Esophagus squamous epithelium (tissue), 5 donors: ENCODE data around the gene WDHD1. TPM values are rescaled to one million over a fixed set of nuclear protein-coding genes. Genes with fewer than 3 reads are reported as not detected.

ENCODE experiments used
- DNase-seq: peaks from one replicate; lab custom pipeline; 2025; lab: John Stamatoyannopoulos, UW
- H3K27ac ChIP-seq, 4 donors: fragments of 200-600 bp; sonication (generic); one replicate each; pipeline ENCODE4 v1.5.1; 2016 to 2019; ENCODE audit warnings: mild to moderate bottlenecking in 1 of 4
- H3K27me3 ChIP-seq, 4 donors: fragments of 200-600 bp; sonication (generic); 1 replicate in 3 of 4; 2 replicates in 1 of 4; pipeline versions ENCODE4 v1.5.1 to v1.6.0; 2017 to 2021; ENCODE audit warnings: antibody characterized with exemption in 1 of 4
- H3K36me3 ChIP-seq, 3 donors: fragments of 200-600 bp; sonication (generic); one replicate each; pipeline ENCODE4 v1.5.1; 2016 to 2019
- H3K4me1 ChIP-seq, 3 donors: fragments of 200-600 bp; sonication (generic); one replicate each; pipeline ENCODE4 v1.5.1; 2017 to 2019
- H3K4me3 ChIP-seq, 4 donors: fragments of 200-600 bp; sonication (generic); 1 replicate in 3 of 4; 2 replicates in 1 of 4; pipeline ENCODE4 v1.5.1; 2016 to 2019; ENCODE audit warnings: mild to moderate bottlenecking in 2 of 4, moderate library complexity in 1 of 4
- H3K9me3 ChIP-seq, 3 donors: fragments of 200-600 bp; sonication (generic); one replicate each; pipeline ENCODE4 v1.5.1; 2016 to 2019
- POLR2A ChIP-seq, 4 donors: fragments of 450-650 bp; IDR thresholded peaks; one replicate each; pipeline ENCODE4 v1.6.1; 2017; ENCODE audit warnings: antibody characterized with exemption in 4 of 4, mild to moderate bottlenecking in 4 of 4, moderate library complexity in 3 of 4
- WGBS, 2 donors: methylation state at CpG; one replicate each; pipeline ENCODE4 v1.1.5; 2018; 5-methylcytosine and 5-hydroxymethylcytosine counted together
- intact Hi-C: fragments of 100-400 bp; cut with DNase I; formaldehyde crosslinking; loops from one replicate; pipeline ENCODE4 v1.15.0; 2022
- total RNA-seq, 4 donors: library from RNA; depleted of rRNA; stranded (reverse); fragments of >200 nt; gene quantifications; one replicate each; pipeline ENCODE4 v1.1.0, GENCODE V29; 2016
- TF ChIP-seq, protein P1 (sequence below), 6 experiments: fragments of 450-650 bp in 4 of 6; fragments of 200-600 bp in 2 of 6; sonication (generic) in 2 of 6; IDR thresholded peaks; one replicate each; pipeline ENCODE4 v1.5.1; 2016 to 2019; ENCODE audit warnings: antibody characterized with exemption in 6 of 6, mild to moderate bottlenecking in 4 of 6, moderate library complexity in 4 of 6
- donor health status: DM: yes; HTN: yes; CAD: no.

WDHD1 gene
- total RNA-seq, 4 donors from 2014 or later: 0.80 to 7.0 (median 5.0) TPM

DNA sequence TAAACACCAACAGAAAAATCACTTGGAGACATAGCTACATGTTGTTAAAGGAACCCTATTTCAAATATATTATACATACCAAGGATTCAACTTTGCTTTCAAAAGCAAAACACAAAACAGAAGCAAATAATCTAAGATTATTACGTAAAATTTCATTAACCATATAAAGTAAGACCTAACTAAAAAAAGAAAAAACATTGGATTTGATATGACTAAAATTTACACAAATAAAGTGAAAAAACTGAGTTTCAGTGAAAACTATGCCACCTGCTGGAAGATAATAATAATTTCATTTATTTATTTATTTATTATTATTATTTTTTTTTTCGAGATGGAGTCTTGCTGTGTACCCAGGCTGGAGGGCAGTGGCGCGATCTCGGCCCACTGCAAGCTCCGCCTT lies 45.2 kb downstream of the WDHD1 start:
- intact Hi-C loops: no loop called here
- no peak for DNase-seq

DNA sequence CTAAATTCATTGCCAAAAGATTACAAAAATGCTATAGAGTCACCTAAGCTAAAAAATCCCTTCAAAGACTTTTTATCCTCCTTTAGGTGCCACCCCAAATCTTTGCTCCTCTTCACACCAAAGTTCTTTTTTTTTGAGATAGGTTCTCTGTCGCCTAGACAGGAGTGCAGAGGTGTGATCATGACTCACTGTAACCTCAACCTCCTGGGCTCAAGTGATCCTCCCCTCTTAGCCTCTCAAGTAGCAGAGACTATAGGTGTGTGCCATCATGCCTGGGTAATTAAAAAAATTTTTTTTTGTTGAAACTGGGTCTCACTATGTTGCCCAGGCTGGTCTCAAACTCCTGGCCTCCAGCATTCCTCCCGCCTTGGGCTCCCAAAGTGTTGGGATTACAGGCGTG lies 47.9 kb downstream of the WDHD1 start:
- no peak for TF ChIP-seq POLR2A (IDR thresholded peaks at IDR 0.05)
- TF ChIP-seq, protein P1, sequence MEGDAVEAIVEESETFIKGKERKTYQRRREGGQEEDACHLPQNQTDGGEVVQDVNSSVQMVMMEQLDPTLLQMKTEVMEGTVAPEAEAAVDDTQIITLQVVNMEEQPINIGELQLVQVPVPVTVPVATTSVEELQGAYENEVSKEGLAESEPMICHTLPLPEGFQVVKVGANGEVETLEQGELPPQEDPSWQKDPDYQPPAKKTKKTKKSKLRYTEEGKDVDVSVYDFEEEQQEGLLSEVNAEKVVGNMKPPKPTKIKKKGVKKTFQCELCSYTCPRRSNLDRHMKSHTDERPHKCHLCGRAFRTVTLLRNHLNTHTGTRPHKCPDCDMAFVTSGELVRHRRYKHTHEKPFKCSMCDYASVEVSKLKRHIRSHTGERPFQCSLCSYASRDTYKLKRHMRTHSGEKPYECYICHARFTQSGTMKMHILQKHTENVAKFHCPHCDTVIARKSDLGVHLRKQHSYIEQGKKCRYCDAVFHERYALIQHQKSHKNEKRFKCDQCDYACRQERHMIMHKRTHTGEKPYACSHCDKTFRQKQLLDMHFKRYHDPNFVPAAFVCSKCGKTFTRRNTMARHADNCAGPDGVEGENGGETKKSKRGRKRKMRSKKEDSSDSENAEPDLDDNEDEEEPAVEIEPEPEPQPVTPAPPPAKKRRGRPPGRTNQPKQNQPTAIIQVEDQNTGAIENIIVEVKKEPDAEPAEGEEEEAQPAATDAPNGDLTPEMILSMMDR (IDR thresholded peaks at IDR 0.05): no peak

More for the DNA sequence above, 45.2 kb downstream of the WDHD1 start:
- Histone ChIP-seq H3K36me3 (peaks cover 0 to 6% (median 0%) of the 10 kb centered on the region in 3 donors), H3K9me3 (no peaks in the 10 kb centered on the region), H3K27ac (no peak overlapping the region), H3K4me3 (no peak overlapping the region), H3K27me3 (no peaks in the 10 kb centered on the region), H3K4me1 (peaks cover 0 to 11% (median 0%) of the 10 kb centered on the region in 3 donors)
- WGBS, 2 donors: 68 to 95% methylated on average over 6 of the region's 6 CpGs
- TF ChIP-seq, protein P1 (IDR thresholded peaks at IDR 0.05): peak in 2 of 6 experiments; percentile 17 to 23
- no peak for TF ChIP-seq POLR2A (IDR thresholded peaks at IDR 0.05)

DNA sequence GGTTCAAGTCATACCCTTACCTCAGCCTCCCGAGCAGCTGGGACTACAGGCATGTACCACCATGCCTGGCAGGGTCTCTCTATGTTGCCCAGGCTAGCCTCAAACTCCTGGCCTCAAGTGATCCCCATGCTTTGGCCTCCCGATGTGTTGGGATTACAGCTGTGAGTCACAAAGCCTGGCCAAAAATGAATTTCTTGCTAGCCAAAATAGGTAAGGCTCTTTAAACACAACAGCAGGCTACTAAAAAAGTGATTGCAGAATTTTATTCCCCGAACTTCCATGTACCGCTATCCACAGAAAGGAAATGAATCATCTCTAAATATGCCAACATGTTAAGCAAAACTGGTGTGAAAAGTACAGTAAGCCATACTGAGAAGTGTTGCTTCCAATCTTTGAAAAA lies 50.6 kb downstream of the WDHD1 start:
- H3K9me3 ChIP-seq: no peaks in the 10 kb centered on the region
- DNase-seq: no peak
- no peak overlapping the region for H3K4me3 ChIP-seq
- H3K36me3 ChIP-seq: no peaks in the 10 kb centered on the region
- no peaks in the 10 kb centered on the region for H3K27me3 ChIP-seq
- WGBS, 2 donors: 37 to 43% methylated on average over 4 of the region's 4 CpGs
- H3K27ac ChIP-seq: no peak overlapping the region
- no peaks in the 10 kb centered on the region for H3K4me1 ChIP-seq
- intact Hi-C loops: no loop called here
- TF ChIP-seq, protein P1 (IDR thresholded peaks at IDR 0.05): no peak
- TF ChIP-seq POLR2A (IDR thresholded peaks at IDR 0.05): no peak

More for the DNA sequence above, 47.9 kb downstream of the WDHD1 start:
- no peak overlapping the region for H3K4me3 ChIP-seq
- H3K9me3 ChIP-seq: no peaks in the 10 kb centered on the region
- H3K27me3 ChIP-seq: no peaks in the 10 kb centered on the region
- no peak overlapping the region for H3K27ac ChIP-seq
- peaks cover 0 to 6% (median 0%) of the 10 kb centered on the region in 3 donors for H3K36me3 ChIP-seq
- intact Hi-C loops: no loop called here
- H3K4me1 ChIP-seq: no peaks in the 10 kb centered on the region
- DNase-seq: no peak
- 67 to 76% methylated on average over 3 of the region's 3 CpGs for WGBS, 2 donors

DNA sequence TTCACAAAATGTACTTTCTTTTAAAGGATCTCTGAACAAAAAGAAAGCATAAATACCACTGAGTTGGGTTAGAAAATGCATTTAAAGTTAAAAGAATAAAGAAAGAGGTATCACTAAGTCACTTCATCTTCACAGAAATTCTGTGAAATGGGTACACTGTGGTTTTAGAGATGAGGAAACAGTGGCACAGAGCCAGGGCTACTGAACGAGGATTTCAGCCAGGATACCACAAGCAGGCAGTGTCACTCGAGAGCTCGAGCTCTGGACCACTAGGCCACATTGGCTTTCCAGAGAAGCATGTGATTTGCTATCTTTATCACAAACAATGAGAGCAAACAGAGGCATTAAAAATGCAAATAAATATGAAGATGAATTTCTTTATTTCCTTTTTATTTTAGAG lies 51.0 kb downstream of the WDHD1 start:
- 58 to 65% methylated on average over 3 of the region's 3 CpGs for WGBS, 2 donors
- no peak for DNase-seq
- TF ChIP-seq POLR2A (IDR thresholded peaks at IDR 0.05): no peak
- TF ChIP-seq, protein P1 (IDR thresholded peaks at IDR 0.05): no peak
- no peaks in the 10 kb centered on the region for H3K27me3 ChIP-seq
- intact Hi-C loops: no loop called here
- no peaks in the 10 kb centered on the region for H3K36me3 ChIP-seq
- H3K27ac ChIP-seq: no peak overlapping the region
- H3K9me3 ChIP-seq: no peaks in the 10 kb centered on the region
- no peak overlapping the region for H3K4me3 ChIP-seq
- no peaks in the 10 kb centered on the region for H3K4me1 ChIP-seq

DNA sequence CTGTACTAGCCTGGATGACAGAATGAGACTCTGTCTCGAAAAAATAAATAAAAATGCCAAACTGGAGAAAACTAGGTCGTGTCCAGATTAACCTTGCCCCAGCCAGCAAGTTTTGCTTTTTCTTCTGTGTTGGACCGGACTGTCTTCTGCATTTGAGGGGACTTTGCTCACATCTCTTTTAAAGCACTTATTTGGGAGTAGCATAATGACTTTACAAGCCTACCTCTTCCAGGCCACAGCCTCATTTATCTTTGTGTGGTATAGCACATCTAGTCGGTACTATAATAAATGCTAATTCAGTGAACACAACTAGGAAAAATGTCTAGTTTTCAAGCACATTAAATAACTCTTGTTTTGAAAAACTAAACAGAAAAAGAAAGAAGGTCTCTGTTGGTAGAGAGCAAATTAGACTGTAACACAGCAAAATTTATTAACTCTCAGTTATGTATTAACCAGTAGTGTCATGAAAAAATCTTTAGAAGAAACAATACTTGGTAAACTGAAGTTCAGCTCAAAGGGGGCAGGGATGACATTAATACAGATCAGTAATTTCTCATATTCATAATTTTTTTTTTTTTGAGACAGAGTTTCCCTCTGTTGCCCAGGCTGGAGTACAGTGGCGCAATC lies 52.0 kb downstream of the WDHD1 start:
- WGBS, 2 donors: 86 to 87% methylated on average over 5 of the region's 5 CpGs
- no peaks in the 10 kb centered on the region for H3K36me3 ChIP-seq
- H3K27ac ChIP-seq: no peak overlapping the region
- no peaks in the 10 kb centered on the region for H3K4me1 ChIP-seq
- no peaks in the 10 kb centered on the region for H3K9me3 ChIP-seq
- H3K4me3 ChIP-seq: no peak overlapping the region
- no peaks in the 10 kb centered on the region for H3K27me3 ChIP-seq
- intact Hi-C loops: no loop called here
- TF ChIP-seq POLR2A (IDR thresholded peaks at IDR 0.05): no peak
- TF ChIP-seq, protein P1 (IDR thresholded peaks at IDR 0.05): no peak
- no peak for DNase-seq
